ENCODE measurements around the gene MVP.
"Not testable (repeated sequence)": the region's sequence is repeated elsewhere in the genome, so short reads cannot be mapped to it uniquely, and the experiment has no call there.

MVP gene

DNA sequence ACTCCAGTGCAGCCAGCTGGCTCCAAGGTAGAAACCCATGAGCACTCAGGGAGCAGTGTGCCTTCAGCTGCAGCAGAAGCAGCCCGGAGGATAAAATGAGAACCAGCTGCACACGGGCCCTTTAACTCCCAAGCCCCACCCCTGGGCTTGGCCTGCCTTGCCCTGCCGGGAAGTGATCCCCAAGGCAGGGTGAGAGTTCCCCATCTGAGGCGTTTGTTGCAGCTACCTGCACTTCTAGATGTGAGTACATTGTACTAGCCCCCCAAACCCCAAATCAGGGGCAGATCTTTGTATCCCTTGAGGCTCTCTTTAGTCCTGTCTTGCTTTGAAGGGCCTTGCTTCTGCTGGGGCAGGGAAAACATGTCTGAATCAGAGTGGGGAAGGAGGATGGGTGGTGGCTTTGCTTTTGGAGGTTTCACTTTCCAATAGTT, at the start of gene MVP:
TSS of gene MVP (plus strand) at position 192 of the 431 bp plus-strand sequence. CDS start 10,088 bp downstream, outside the sequence.
- DNase-seq (ENCODE audit: low read depth in 2 of 2) = no peak

GRCh38 chr16:29772330-29772729, 47.9 kb upstream of the MVP start:
- not testable (repeated sequence) for DNase-seq (ENCODE audit: low read depth in 2 of 2)

- DNase-seq (ENCODE audit: low read depth in 2 of 2) = no peak
These were observed 45.5 kb upstream of the MVP start for GRCh38 chr16:29774730-29775129.

GRCh38 chr16:29775742-29776408, 44.4 kb upstream of the MVP start:
- DNase-seq (ENCODE audit: low read depth in 2 of 2) = no peak

GRCh38 chr16:29777576-29778350, 42.5 kb upstream of the MVP start, which contains the start of gene ZG16:
Gene ZG16, plus strand, starts transcription at chr16:29778256. Its CDS starts 1,011 bp downstream, at chr16:29779267.
- no peak for DNase-seq (ENCODE audit: low read depth in 2 of 2)

GRCh38 chr16:29779474-29779873, 40.8 kb upstream of the MVP start:
- no peak for DNase-seq (ENCODE audit: low read depth in 2 of 2)

GRCh38 chr16:29783094-29783953, 36.9 kb upstream of the MVP start:
- not testable (repeated sequence) for DNase-seq (ENCODE audit: low read depth in 2 of 2)

GRCh38 chr16:29784157-29784556, 36.1 kb upstream of the MVP start:
- DNase-seq (ENCODE audit: low read depth in 2 of 2) = peak; percentile 22 to 24

- peak; percentile 52 to 73 for DNase-seq (ENCODE audit: low read depth in 2 of 2)
These were observed 35.3 kb upstream of the MVP start for GRCh38 chr16:29784901-29785500.

GRCh38 chr16:29787155-29787554, 33.1 kb upstream of the MVP start:
- not testable (repeated sequence) for DNase-seq (ENCODE audit: low read depth in 2 of 2)

GRCh38 chr16:29789775-29790182, 30.5 kb upstream of the MVP start:
- no peak for DNase-seq (ENCODE audit: low read depth in 2 of 2)

DNA sequence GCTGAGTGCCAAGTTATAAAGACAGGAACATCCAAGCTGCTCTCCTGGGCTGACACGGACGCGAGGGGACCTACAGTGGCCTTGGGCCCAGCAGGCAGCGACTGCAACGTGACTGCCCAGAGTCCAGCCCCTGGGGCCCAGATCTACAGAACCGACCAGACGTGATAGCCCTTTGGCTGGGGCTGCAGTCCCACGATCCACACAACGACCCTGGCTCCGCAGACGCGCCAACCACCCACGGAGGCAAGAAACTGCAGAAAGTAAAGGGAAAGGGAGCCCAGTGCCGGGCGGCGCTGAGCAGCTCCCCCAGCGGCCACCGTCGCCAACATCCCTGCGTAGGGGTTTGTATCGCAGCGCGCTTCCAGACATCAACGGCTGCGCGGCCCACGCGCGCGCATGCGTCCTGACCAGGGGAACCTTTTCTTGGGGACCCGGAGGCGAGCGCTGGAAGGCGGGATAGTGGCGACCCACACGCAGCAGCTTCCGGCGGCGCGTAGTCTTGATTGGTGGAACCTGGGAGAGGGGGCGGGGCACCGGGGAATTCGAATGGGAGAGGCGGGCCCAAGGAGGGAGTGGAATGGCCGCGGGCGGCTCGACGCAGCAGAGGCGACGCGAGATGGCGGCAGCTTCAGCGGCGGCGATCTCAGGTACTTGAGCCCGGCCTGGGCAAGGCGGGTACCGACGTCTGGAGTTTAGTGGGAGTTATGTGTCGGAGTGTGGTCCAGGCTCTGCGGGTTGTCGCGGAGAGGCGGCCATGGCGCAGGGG, 29.9 kb upstream of the MVP start, which contains the start of gene KIF22:
TSS of gene KIF22 (plus strand) at position 569 of the 766 bp plus-strand sequence. CDS start at position 578, 9 bp downstream.
- DNase-seq (ENCODE audit: low read depth in 2 of 2) = peak; percentile 99 to 100

DNA sequence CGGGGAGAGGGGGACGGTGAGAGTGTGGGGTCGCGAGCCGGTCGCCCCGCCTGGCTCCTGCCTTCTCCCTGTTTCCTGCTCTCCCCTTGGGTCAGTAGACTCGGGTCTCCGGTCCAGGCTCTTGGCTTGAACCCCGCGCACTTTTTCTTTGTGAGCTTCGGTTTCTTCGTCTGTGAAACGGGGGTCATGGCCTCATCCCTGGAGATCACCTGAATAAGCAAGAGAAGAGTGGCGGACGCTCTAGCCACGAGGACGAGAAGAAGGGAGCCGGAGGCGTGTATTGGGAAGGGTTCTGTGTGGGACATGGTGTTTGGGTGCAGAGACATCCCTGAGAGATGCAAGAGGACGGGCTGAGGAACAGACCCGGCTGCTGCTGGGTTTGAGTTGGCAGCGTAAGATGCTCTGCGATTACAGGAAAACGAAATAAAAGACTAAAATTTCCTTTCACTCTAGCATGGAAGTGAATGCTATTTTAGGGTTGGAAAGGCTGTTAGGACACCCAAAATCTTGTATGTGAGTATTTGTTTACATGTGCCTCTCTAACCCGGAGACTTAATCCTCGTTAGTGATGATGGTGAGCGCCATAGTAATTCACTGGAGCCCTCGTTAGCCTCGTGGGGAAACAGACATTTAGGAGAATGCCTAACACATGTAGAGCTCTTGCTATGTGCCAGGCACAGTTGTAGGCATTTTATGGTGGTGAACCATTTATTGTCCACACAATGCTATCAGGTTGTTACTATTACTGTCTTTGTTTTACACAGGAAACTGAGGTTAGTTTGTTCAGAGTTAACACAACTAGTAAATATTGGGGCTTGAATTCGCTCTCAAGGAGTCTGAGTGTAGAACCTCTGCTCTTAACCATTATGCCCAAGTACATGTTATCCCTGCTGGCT, 29.1 kb upstream of the MVP start:
- DNase-seq (ENCODE audit: low read depth in 2 of 2) = no peak

DNA sequence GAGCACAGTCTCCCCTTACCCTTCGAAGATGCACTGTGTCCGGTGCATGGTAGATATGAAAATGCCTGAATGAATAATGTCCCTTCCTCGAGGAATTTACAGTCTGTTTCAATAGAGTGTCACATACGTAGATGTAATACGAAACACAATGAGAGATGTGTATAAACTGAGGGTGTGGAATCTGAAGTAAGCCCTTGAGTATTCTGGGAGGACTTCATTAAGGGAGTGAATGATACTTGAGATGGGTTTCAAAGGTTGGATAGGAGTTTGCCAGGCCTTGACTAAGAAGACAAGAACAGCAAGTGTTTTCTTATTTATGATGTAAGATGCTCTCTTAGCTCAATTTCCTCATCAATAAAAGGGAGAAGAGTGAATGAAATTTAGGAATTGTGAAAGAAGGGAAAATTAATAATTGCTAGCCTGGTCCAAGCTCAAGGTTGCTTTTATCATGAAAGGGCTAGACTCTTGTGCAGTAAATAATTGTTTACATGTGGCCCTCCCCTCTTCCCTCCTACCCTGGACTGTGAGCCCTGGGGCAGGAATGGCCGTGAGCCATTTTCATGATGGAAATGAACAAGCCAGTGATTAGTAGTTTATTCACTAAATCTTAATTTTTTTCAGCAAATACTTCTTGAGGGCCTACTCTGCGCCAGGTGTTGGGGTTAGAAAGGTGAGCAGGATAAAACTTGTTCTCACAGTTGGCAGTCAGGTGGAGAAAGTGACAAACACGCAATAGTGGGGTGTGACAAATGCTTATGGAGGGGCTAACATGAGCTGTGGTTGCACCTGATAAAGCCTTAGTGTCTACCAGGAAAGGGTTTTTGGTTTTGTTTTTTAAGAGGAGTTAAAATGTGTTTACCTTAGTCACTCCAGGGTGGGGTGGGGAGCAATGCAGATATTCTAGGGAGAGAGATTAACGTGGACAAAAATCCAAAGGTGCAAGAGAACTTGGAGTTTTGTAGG, 28.1 kb upstream of the MVP start:
- DNase-seq (ENCODE audit: low read depth in 2 of 2) = no peak

DNA sequence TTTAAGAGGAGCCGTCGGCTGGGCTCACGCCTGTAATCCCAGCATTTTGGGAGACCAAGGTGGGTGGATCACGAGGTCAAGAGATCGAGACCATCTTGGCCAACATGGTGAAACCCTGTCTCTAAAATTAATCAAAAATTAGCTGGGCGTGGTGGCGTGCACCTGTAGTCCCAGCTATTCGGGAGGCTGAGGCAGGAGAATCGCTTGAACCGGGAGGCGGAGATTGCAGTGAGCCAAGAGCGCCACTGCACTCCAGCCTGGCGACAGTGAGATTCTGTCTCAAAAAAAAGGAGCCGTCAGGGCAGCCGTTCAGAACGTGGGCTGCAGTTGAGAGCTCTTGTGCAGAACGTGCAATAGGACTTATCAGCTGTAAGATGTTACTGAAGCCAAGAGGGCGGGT, 27.1 kb upstream of the MVP start:
- DNase-seq (ENCODE audit: low read depth in 2 of 2) = not testable (repeated sequence)

DNA sequence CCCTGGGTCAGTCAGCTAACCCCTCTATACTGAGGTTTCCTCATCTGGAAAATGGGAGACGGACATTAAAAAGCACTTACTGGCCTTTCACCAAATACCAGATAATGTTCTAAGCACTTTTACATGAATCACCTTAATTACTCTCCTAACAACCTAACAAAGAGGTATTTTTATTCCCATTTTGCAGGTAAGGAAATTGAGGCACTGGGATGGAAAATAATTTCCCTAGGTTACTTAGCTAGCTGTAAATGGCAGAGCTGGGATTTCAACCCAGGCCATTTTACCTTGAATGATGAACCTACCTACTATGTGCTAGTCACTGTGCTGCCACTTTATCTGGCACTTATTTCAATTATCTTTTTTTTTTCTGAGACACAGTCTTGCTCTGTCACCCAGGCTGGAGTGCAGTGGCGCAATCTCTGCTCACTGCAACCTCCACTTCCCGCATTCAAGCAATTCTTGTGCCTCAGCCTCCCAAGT, 26.0 kb upstream of the MVP start:
- no peak for DNase-seq (ENCODE audit: low read depth in 2 of 2)

DNA sequence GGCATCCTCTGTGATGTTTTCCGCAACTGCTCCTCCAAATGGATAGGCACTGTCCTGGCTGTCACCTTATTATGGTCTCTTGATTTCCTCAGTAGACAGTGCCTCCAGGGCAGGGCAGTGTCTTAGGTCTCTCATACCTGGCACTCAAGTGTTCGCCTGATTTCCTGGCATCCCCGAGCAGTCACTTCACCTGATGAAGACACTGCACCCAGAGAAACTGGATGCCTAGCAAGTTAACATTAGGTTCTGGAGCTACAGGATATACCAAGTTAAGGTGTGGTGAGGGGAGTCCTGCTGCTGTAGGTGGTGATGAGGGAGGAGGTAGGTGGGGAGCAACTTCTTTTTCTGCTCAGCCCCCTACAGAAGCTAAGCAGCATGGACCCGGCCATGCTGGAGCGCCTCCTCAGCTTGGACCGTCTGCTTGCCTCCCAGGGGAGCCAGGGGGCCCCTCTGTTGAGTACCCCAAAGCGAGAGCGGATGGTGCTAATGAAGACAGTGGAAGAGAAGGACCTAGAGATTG, 17.8 kb upstream of the MVP start:
- DNase-seq (ENCODE audit: low read depth in 2 of 2) = no peak

GRCh38 chr16:29804020-29804419, 16.2 kb upstream of the MVP start:
- DNase-seq (ENCODE audit: low read depth in 2 of 2) = no peak
